NCI-H446 treated with DMSO at 0.1 percent for 48 hours (cell line): Measurements from ENCODE around the gene TARBP2.

Experiments
- DNase-seq: peaks from one replicate; lab custom pipeline; 2025; lab: John Stamatoyannopoulos, UW

TARBP2 gene

DNA sequence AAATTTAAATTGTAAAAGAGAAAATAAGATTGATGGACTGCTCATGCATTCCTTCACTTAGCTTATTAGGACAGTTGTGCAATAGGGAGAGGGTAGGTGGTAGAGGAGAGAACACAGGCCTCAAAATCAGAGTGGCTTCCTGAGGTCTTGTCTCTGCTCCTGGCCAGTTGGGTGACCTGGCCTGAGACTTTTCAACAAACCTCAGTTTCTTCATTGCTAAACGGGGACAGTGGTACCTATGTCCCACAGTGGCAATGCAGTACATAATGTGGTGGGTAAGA lies 4.4 kb upstream of the TARBP2 start:
- no peak for DNase-seq

DNA sequence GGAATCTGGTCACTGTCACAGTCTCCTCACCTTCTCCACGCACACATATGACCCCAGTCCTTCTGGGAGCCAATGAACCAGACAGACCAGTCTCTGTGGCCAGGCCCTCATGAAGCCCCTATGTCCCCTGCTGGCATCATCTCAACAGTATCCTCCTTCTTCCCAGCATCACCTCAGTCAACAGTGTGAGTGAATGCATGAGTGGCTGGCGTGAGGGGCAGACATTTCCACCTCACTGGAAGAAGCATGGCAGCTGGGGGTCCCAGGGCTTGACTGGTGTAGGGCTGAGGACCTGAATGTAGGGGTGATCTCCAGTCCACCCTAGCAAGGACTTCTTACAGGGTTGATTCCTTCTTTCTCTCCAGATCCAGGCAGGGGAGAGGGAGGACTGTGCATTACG lies 3.6 kb upstream of the TARBP2 start:
- DNase-seq, result no peak

DNA sequence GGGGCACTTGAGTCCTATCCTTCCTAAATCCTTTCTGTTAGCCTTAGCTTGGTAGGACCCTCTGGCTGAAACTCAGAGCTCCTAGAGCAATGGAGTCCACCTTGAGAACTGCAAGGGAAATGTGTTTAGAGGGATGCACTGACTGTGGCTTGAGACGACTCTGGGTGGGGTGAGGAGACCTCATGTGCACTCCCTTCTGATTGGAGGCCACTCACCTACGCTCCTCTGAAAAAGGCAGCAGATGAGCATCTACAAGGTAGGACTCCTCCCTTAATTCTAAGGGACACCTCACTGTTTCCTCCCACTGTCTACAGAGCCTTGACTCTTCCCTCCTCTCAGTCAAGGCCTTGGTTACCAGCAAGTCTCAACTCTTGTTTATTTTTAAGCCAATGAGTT lies 2.9 kb upstream of the TARBP2 start:
- DNase-seq, result no peak

DNA sequence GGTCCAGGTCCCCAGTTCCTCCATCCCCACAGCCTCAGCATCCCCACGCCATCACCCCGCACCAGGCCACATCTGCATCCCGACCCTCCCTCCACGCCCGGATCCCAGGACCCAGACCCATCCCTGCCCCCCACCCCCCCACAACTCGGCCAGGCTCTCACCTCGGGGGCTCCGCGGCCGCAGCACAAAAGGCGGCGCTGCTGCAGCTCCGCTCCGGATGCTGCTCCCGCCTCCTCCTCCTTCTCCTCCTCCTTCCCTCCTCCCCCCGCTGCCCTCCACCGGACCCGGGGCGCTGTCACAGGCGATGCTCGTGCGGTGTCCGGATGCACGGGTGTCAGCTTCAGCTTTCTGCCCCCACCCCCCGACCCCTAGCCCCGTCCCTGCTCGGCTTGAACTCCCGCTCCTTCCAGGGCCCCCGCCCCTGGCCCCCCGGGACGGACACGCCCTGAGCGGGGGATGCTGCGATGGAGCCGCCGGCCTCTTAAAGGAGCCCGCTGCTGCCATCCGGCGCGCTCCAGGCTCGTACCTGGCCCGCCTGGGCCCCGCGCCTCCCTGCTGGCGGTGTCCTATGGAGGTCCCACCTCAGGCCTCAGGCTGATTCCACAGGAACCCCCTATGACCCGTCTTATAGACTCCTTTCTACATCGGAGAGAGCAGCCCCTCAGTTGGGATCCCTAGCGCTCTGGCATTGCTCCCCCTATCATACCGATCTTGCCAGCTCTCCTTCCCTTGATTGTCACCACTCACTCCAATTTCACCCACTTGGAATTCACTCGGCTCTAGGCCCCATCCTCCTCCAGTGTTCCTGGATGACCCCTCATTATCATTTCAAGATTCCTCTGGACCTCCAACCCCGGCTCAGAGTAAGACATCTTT lies 1.6 kb upstream of the TARBP2 start, which contains the start of gene MAP3K12:
TSS of gene MAP3K12 (minus strand) at position 193 of the 876 bp plus-strand sequence. CDS start 12,067 bp downstream, outside the sequence.
- no peak for DNase-seq

DNA sequence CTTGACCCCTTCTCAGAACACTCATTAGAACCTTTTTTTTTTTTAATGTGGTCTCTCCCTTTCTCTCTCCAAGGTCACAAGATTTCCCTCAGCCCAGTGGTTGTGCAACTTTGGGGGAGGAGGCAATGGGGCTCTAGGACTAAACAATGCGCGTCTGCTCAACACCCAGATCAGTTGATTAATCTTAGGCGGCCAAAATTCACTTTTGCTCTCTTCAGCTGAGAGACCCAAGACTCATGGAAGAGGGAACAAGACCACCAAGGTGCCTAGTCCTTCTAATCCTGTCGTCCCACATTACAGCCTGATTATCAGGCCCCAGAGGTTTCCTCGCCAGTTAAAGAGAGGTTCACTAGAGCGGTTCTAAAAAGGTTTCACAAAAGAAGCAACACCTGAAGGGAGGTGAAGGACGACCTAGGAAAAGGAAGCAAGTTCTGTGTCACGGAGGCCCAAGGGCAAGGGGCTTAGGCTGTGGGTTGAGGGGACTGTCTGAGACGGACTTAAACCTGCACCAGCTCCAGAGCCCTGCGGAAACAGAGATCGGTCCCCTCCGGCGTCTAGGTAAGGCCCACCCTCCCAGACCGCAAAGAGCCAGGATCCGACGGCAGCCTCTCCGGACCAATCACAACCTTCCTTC lies 824 bp upstream of the TARBP2 start:
- no peak for DNase-seq

DNA sequence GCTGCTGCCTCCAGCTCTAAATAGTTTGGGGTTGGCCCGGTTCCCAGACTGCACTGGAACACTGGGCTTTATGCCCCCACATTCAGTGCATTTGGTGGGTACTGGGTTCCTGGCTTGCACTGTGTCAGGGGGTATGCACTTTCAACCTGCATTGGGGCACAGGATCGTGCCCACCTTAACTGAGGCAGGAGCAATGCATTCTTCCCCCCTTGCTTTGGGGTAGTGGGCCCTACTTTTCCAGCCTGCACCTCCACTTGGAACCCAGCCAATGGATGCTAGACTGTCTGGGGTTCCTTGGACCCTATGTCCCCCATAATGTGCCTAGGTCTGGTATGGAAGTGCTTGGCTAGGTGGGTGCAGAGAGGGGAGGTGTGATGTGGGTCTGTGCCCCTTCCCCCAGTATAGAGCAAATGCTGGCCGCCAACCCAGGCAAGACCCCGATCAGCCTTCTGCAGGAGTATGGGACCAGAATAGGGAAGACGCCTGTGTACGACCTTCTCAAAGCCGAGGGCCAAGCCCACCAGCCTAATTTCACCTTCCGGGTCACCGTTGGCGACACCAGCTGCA lies 615 bp downstream of the TARBP2 start:
- DNase-seq, result no peak

DNA sequence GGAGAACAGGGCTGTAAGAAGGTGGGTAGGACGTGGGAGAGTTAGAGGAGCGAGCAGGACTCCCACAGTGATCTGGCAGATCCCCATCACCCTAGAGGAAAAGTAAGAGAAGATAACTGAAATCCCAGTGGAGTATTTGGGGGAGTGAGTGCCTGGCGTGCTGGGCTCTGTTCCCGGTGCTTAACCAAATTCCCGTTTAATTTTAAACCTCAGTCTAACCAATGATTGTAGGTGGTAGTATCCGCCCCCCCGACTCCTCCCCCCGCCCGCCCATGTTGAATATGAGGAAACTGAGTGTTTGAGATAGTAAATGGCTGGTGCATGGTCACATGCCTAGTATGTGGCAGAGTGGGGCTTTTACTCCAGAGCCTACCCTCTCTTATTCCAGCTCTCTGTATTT lies 1.2 kb downstream of the TARBP2 start:
- DNase-seq, result no peak

DNA sequence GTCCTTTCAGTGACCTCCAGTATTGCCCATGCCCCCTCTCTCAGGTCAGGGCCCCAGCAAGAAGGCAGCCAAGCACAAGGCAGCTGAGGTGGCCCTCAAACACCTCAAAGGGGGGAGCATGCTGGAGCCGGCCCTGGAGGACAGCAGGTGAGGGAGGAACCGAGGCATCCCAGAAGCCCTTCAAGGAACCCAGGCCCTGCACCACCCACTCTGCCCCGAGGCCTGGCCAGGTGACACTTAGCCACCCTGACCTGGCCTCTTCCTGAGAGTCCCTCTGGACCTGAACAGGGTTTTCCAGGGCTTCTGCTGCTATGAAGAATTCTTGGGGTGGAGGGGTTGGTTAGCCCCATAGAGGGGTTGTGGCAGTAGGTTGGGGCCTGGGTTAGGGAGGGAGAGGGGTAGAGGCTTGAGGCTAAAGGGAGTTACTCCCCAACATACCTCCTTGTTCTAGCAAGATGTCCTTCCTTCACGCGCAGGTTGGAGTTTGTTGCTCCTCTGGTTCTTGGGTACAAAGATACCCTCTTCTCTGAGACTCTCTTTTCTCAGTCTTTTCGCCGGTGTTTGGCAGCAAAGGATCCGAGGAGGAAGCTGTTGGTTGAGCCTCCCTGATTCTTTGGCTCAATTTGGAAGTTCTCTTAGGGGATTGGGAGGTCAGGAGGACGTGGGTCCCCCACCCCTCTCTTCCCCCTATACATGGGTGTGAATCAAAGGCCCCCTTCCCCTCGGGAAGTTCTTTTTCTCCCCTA lies 2.1 kb downstream of the TARBP2 start:
- DNase-seq, result no peak

DNA sequence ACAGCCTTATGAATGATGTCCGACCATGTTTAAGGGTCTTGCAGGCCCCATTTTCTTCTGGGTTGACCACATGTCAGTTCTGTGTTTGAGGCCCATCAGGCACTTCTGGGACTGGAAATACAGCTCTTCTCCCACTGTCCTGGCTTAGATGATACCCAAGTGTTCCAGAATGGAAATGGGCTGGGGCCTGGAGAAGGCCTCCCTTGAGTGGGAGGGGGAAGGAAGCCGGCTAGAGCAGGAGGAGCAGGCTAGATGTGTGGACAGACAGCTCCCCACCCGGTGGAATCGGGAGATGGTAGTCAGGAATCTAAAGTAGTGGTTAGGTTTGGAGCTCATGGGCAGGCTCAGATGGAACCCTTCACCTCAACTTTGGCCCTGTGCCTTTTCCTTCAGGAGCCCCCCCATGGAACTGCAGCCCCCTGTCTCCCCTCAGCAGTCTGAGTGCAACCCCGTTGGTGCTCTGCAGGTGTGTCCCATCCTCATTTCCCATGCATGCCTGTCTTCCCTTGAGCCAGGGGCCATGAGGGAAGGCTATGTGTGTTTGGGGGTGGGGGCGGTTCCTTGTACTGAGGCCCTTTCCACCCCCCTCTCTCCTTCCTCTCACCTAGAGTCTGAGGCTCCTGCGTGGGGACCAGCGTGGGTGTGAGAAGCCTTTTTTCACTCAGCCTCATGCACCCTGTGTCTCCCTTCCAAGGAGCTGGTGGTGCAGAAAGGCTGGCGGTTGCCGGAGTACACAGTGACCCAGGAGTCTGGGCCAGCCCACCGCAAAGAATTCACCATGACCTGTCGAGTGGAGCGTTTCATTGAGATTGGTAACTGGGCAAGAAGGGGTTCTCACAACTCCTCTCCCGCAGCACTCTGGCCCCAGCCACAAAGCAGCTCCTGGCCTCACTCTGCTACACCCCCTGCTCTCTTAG lies 3.2 kb downstream of the TARBP2 start:
- no peak for DNase-seq

DNA sequence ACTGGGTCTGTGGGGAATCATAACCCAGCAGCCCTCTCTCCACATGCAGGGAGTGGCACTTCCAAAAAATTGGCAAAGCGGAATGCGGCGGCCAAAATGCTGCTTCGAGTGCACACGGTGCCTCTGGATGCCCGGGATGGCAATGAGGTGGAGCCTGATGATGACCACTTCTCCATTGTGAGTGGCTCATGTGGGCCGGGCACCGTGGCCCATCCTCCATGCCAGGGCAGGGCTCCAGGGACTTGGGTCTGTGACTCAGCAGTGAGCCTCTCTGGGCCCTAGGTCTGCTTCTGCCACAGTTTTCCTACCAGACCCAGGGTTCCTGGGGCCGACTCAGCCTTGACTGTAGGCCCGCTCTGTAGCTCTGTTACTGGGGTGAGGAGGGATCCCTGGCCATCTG lies 4.0 kb downstream of the TARBP2 start:
- DNase-seq, result no peak

DNA sequence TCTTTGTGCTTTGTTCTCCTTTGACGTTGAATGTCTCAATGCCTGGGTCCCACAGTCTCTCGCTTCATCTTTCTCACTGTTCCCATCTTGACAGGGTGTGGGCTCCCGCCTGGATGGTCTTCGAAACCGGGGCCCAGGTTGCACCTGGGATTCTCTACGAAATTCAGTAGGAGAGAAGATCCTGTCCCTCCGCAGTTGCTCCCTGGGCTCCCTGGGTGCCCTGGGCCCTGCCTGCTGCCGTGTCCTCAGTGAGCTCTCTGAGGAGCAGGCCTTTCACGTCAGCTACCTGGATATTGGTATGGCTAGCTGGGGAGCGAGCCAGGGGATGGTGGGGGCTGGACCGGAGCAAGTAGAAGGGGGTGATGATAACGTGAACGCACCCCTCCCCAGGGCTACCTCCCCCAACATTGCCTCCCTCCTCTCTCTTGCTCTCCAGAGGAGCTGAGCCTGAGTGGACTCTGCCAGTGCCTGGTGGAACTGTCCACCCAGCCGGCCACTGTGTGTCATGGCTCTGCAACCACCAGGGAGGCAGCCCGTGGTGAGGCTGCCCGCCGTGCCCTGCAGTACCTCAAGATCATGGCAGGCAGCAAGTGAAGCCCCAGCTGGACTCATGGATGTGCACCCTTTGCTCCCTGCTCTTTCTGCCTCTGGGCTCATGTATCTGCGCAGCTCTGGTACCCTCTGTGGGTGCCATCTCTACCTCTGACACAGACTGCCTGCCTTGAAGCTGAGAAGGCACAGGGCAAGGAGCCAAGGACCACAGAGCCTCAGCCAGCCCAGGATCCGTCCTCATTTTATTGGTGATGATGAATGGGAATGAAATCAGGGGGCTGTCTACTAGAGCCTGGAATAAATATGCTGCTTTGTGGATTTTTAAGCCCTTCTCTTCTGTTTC lies 4.7 kb downstream of the TARBP2 start:
- DNase-seq, result no peak

DNA sequence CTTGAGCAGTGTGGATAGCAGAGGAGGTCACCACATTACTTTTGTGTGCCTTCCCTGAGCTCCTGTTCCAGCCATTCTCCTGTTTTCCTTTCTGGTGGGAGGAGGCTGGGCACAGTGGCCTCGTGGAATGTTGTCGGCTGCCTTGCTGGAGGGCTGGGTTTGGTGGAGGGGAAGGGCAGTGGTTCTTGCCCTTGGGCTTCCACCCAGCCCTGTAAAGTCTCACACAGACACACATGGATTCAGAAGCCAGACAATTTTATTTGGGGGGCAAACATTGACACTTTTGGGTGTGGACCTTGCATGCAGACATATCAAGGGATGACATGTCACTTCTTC lies 5.3 kb downstream of the TARBP2 start:
- DNase-seq, result no peak

DNA sequence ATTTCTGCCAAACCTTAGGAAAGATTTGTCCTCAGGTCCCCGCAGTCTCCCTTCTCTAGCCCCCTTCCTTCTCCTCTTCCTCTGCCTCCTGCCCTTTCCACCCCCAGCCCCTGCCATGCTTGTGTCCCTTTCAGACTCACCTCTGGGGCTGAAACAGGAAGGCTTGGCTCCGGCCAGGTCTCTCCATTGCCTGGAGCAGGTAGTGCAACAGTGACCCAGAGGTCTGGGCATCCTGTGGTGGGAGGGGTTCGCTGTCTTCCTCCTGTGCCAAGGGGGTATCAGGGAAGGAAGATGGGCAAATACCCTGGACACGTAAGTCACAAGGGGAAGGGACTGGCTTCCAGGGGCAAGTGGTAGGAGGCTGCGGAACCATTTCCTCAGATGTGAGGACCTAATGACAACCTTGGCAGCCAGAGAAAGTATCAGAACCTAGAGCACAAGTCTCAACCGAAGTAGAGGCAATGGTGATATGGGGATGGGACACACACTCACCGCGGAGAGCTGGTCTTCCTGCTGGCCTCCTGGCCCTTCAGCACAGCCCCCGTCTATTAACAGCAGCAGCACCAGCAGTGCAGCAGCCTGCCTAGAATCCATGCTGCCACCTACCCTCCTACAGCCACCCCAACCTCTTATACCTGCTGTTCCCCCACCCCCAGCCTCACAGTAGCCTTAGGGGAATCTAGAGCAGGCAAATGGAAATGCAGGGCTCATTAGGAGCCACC lies 6.0 kb downstream of the TARBP2 start, which contains the start of gene NPFF:
TSS of gene NPFF (minus strand) at position 604 of the 722 bp plus-strand sequence. CDS start at position 594, 10 bp downstream.
- no peak for DNase-seq

DNA sequence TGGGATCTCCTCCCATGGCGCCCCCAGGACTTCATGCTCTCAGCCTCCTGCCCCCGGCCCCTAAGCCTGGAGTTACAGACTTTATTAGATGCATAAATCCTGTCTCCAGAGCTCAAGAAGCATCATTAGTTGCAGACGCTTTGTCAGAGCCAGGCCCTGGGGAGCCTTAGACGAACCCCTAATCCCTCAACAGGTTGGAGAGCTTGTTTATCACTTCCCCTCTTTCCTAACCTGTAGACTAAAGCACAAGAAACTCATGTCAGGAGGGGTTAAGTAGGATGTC lies 6.5 kb downstream of the TARBP2 start:
- DNase-seq, result no peak

DNA sequence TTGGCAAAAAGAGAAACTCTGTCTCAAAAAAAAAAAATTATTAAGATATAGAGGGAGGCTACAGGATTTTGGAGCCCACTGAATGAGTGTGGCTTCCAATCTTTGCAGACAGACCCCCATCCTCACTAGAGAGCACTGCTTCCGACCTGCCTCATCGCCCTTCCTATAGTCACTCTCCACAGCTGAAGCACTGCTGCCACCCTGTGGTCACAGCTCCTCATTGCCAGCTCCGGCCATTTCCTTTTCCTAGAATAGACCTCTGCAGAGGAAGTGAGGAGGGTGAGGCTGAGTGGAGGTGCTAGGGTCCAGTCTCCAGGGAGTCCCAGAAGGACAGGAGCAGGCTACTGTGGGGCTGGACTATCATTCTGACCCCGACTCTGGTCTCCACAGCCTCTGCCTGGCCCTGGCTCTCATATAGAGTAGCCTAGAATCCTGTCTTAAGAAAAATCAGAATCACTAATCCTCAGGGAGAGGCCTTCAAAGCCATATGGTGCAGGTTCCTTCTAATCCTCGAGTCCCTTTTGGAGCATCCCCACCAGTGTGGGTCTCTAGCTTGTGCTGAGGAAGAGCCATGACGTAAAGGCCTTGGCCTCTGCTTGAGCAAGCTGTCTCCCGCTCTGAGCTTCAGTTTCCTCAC lies 7.6 kb downstream of the TARBP2 start:
- peak; percentile 31 for DNase-seq

DNA sequence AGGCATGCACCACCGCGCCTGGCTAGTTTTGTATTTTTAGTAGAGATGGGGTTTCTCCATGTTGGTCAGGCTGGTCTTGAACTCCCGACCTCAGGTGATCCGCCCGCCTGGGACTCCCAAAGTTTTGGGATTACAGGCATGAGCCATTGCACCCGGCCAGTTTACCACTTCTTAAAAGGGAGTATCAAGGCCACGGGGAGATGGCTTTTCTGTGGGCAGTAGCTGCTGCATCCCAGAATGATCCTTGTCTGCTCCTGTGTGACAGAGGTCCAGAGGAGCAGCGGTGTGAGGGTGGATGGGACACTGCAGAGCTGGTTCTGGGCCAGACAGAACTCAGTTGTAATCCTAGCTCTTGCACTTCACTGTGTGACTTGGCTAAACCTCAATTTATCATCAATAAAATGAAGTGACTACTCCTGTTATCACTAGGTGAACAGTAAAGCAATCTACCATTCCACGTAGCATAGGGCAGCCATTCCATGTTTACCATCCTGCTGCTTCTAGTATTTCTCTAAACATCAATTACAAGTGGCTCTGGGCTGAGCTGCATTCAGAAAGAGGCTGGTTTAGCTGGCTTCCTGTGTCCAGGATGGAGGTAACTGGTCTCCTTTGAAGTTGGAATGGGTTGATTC lies 9.2 kb downstream of the TARBP2 start:
- no peak for DNase-seq

DNA sequence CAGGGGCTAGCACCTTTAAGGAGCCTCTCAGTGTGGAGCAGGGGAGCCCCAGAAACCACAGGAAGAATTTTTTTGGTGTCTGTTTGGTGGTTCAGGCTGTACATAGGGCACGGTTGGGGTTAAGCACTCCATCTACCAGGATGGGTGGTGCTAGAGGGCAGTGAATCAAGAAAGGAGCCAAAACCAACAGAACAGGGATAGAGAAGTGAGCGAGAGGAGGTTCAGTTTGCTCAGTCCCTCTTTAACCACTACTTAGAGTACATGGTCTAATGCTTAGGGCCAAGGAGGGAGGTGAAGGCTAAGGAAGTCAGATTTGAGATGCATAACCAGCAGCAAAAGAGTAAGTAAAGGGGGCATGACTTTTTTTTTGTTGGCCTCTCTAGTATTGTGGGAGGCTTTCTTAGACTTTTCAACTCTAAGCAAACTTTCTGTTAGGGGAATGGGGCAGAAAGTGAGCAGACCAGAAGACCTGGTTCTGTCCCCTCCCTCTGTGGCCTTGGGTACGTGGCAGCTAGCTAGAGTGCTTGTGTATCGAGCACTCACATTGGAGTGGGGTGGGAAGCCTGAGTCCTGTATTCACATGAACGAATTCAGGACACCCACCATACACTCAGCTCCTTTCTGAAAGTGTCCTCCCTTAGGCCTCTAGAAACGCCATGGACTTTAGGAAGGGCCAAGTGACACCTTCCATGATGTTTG lies 12.8 kb downstream of the TARBP2 start:
- no peak for DNase-seq

DNA sequence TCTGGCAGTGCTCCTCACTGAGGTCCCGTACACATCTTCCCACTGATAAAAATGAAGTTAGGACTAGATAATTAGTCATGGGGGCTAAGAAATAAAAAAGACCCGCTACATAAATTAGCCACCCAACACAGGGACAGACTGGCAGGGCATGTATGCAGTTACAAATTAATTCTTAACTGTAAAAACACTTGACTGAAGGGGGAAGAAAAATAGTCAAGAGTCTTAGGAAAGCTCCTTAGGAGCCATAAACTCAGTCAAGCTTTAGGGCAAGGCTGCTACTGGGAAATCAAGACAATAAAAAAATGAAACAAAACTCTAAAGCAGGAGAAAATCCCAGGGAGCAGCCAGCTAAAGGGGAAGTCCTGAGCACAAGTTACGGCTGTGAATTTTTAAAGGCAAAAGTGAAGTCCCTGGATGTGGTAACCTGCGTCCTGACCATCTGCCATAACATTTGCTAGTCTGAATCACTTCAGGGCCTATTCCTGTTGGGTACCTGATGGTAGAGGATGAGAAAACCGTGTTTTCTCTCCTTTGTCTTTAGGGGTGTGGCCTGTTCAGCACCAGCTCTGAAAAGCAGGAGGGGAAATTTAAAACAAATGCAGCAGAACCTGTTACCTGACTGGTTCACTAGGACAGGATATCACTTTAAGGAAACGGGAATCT lies 13.7 kb downstream of the TARBP2 start:
- no peak for DNase-seq
